Suprapubic skin (tissue), 4 donors: ENCODE data around the gene FAM163B. TPM values are rescaled to one million over a fixed set of nuclear protein-coding genes. Genes with fewer than 3 reads are reported as not detected.

Experiments used
- DNase-seq, 2 donors: peaks; one replicate each; pipeline ENCODE4 v3.0.0-alpha.2; 2019; ENCODE audit warnings: low spot score in 2 of 2
- H3K27ac ChIP-seq: fragments of 200-600 bp; sonication (generic); one replicate; pipeline ENCODE4 v1.5.1; 2019
- H3K27me3 ChIP-seq: fragments of 200-600 bp; sonication (generic); one replicate; pipeline ENCODE4 v1.5.1; 2019
- H3K36me3 ChIP-seq: fragments of 200-600 bp; sonication (generic); one replicate; pipeline ENCODE4 v1.5.1; 2019
- H3K4me1 ChIP-seq: fragments of 200-600 bp; sonication (generic); one replicate; pipeline ENCODE4 v1.5.1; 2019
- H3K4me3 ChIP-seq: fragments of 200-600 bp; sonication (generic); one replicate; pipeline ENCODE4 v1.5.1; 2019; ENCODE audit warnings: mild to moderate bottlenecking
- H3K9me3 ChIP-seq: fragments of 200-600 bp; sonication (generic); one replicate; pipeline ENCODE4 v1.5.1; 2019
- EP300 ChIP-seq: sonication (generic); formaldehyde crosslinking; IDR thresholded peaks from one replicate; pipeline ENCODE4 v1.6.1; 2017; ENCODE audit warnings: antibody characterized with exemption
- POLR2A ChIP-seq, 2 donors: fragments of 450-650 bp; IDR thresholded peaks; one replicate each; pipeline ENCODE4 v1.6.1; 2017; ENCODE audit warnings: antibody characterized with exemption in 2 of 2, mild to moderate bottlenecking in 2 of 2, moderate library complexity in 2 of 2
- POLR2AphosphoS5 ChIP-seq, 3 donors: sonication (generic); formaldehyde crosslinking; IDR thresholded peaks; one replicate each; pipeline ENCODE4 v1.6.1; 2017; ENCODE audit warnings: antibody characterized with exemption in 3 of 3
- WGBS: methylation state at CpG from one replicate; pipeline ENCODE4 v1.1.5; 2018; 5-methylcytosine and 5-hydroxymethylcytosine counted together
- total RNA-seq, 4 donors: library from RNA; depleted of rRNA; stranded (reverse); fragments of >200 nt; gene quantifications; one replicate each; pipeline ENCODE4 v1.1.0, GENCODE V29; 2016
- TF ChIP-seq, protein P1 (sequence below), 2 donors: fragments of 200-600 bp in 1 of 2; fragments of 450-650 bp in 1 of 2; sonication (generic) in 1 of 2; IDR thresholded peaks; one replicate each; pipeline ENCODE4 v1.5.1; 2016 to 2019; ENCODE audit warnings: antibody characterized with exemption in 2 of 2, mild to moderate bottlenecking in 1 of 2, moderate library complexity in 1 of 2

Gene FAM163B
- total RNA-seq, 4 donors from 2014 or later: not detected

DNA sequence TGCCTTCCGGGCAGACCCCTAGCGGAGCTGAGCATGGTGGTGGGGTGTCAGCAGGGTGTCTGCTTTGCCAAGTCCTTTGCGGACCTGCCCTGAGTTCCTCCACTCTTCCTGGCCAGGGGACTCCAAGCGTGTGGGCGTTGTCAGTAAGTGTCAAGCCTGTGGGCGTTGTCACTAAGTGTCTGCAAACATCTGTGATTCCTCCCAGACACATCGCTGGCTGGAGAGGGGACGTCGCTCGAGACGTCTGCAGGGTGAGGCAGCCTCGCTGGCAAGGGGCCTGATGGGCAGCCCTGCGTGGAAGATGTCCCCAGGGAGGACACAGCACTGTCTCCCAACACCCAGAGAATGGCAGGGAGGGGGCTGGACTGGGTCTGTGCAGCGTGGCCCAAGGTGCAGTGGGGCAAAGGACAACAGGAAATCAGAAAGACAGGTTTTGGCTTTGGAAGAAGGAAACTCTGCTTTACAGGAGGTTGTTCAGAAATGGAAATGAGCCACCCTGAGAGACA, 45.8 kb downstream of the FAM163B start:
- no peak overlapping the region for H3K4me3 ChIP-seq

DNA sequence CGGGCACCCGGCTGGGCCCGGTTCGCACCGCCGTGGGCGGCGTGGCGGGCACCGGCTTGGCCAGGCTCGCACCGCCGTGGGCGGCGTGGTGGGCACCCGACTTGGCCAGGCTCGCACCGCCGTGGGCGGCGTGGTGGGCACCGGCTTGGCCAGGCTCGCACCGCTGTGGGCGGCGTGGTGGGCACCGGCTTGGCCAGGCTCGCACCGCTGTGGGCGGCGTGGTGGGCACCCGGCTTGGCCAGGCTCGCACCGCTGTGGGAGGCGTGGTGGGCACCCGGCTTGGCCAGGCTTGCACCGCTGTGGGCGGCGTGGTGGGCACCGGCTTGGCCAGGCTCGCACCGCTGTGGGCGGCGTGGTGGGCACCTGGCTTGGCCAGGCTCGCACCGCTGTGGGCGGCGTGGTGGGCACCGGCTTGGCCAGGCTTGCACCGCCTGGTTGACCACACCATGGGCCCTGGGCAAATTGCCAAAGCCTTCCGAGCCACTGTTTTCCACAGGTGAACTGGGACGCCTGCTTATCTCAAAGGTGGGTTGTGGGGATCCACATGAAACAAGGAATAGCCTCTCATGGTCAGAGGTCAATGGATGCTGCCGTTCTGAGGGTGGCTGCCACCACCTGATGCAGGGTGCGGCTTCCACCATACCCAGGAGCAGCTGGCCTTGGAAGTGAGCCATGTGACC, 46.4 kb downstream of the FAM163B start:
- 40% methylated on average over 1 of the region's 54 CpGs for WGBS
- Histone ChIP-seq H3K36me3 (no peaks in the 10 kb centered on the region), H3K4me3 (no peak overlapping the region), H3K27ac (no peak overlapping the region), H3K27me3 (peaks cover 7% of the 10 kb centered on the region), H3K9me3 (no peaks in the 10 kb centered on the region), H3K4me1 (peaks cover 48% of the 10 kb centered on the region)
- no peak for DNase-seq
- TF ChIP-seq POLR2AphosphoS5 (IDR thresholded peaks at IDR 0.05): no peak
- no peak for TF ChIP-seq EP300
- no peak for TF ChIP-seq POLR2A (IDR thresholded peaks at IDR 0.05)
- TF ChIP-seq, protein P1, sequence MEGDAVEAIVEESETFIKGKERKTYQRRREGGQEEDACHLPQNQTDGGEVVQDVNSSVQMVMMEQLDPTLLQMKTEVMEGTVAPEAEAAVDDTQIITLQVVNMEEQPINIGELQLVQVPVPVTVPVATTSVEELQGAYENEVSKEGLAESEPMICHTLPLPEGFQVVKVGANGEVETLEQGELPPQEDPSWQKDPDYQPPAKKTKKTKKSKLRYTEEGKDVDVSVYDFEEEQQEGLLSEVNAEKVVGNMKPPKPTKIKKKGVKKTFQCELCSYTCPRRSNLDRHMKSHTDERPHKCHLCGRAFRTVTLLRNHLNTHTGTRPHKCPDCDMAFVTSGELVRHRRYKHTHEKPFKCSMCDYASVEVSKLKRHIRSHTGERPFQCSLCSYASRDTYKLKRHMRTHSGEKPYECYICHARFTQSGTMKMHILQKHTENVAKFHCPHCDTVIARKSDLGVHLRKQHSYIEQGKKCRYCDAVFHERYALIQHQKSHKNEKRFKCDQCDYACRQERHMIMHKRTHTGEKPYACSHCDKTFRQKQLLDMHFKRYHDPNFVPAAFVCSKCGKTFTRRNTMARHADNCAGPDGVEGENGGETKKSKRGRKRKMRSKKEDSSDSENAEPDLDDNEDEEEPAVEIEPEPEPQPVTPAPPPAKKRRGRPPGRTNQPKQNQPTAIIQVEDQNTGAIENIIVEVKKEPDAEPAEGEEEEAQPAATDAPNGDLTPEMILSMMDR (IDR thresholded peaks at IDR 0.05): no peak

More for the DNA sequence above, 45.8 kb downstream of the FAM163B start:
- H3K4me1 ChIP-seq: peaks cover 42% of the 10 kb centered on the region
- TF ChIP-seq POLR2AphosphoS5 (IDR thresholded peaks at IDR 0.05) (peak in 1 of 3 donors; percentile 54), POLR2A (IDR thresholded peaks at IDR 0.05) (no peak)
- H3K27ac ChIP-seq: no peak overlapping the region
- H3K9me3 ChIP-seq: no peaks in the 10 kb centered on the region
- H3K27me3 ChIP-seq: peaks cover 7% of the 10 kb centered on the region
- no peak for DNase-seq
- H3K36me3 ChIP-seq: no peaks in the 10 kb centered on the region
- WGBS: 6% methylated on average over 6 of the region's 14 CpGs

DNA sequence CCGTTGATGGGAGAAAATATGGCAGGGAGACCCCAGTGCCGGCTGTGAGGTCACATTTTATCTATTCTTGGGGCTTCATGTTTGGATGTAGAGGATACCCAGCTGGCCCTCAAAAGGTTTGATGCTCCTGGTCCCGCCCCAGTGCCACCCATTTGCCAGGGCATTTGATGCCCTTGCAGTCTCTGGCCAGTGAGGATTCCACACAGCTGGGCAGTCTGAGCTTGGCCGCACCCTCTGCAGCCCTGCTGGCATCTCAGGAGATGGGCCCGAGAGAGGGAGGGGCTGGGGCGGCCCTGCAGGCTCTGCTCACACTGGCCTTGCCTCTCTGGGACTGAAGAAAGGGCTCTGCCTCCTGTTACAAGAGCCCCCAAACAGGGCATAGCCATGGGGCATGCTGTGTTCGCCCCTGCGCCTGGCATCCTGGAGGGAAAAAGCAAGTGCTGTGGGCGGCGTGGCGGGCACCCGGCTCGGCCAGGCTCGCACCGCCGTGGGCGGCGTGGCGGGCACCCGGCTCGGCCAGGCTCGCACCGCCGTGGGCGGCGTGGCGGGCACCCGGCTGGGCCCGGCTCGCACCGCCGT, 47.1 kb downstream of the FAM163B start:
- no peak for DNase-seq
- WGBS: 100% methylated on average over 3 of the region's 32 CpGs

DNA sequence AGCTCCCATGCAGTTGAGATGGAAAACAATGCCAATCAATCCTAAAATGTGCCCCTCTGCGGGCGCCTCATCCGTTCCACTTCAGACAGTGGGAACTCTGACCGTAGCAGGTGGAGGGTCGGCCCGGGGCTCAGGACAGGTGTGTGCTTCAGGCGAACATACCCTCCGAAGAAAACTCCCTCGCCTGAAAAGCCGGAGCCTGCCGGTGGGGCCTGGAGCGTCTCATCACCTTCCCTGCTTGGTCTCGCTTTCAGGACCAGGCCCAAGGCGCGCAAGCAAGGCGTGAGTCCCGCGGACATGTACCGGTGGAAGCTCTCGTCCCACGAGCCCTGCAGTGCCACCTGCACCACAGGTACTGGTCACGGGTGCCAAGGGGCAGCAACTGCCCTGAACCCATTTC, 48.2 kb downstream of the FAM163B start:
- Histone ChIP-seq H3K4me1 (peaks cover 50% of the 10 kb centered on the region), H3K27me3 (peaks cover 7% of the 10 kb centered on the region), H3K36me3 (no peaks in the 10 kb centered on the region), H3K4me3 (no peak overlapping the region), H3K9me3 (no peaks in the 10 kb centered on the region), H3K27ac (no peak overlapping the region)
- TF ChIP-seq, protein P1 (IDR thresholded peaks at IDR 0.05): no peak
- no peak for TF ChIP-seq POLR2AphosphoS5 (IDR thresholded peaks at IDR 0.05)
- TF ChIP-seq EP300: no peak
- no peak for TF ChIP-seq POLR2A (IDR thresholded peaks at IDR 0.05)
- WGBS: 89% methylated on average over 11 of the region's 22 CpGs
- DNase-seq: no peak

More for the DNA sequence above, 47.1 kb downstream of the FAM163B start:
- Histone ChIP-seq H3K9me3 (no peaks in the 10 kb centered on the region), H3K36me3 (no peaks in the 10 kb centered on the region), H3K4me3 (no peak overlapping the region), H3K27ac (no peak overlapping the region), H3K27me3 (peaks cover 7% of the 10 kb centered on the region), H3K4me1 (peaks cover 51% of the 10 kb centered on the region)
- TF ChIP-seq POLR2AphosphoS5 (IDR thresholded peaks at IDR 0.05) (no peak), EP300 (no peak), POLR2A (IDR thresholded peaks at IDR 0.05) (no peak)
- TF ChIP-seq, protein P1 (IDR thresholded peaks at IDR 0.05): no peak

DNA sequence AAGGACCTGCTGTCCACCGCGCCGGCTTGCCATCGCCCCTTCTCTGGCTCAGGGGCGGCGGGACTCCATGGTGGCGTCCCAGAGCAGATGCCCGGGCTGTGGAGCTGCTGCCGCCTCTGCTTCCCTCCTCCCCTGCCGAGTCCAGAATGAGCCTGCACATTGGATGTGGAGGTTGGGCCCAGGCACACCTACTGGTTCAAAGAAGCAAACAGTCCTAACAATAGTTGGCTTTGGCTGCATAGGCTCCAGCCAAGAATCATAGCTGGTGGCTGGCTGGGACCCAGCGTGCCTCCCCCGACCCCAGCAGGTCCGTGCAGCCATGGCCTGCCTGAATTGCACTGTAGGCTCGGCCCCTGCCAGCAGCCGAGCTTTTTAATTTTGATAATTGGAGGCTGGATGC, 48.9 kb downstream of the FAM163B start:
- peaks cover 44% of the 10 kb centered on the region for H3K4me1 ChIP-seq
- no peak for DNase-seq
- no peak for TF ChIP-seq POLR2A (IDR thresholded peaks at IDR 0.05)
- TF ChIP-seq, protein P1 (IDR thresholded peaks at IDR 0.05): no peak
- no peak for TF ChIP-seq EP300
- 97% methylated on average over 7 of the region's 15 CpGs for WGBS
- H3K4me3 ChIP-seq: no peak overlapping the region
- no peak overlapping the region for H3K27ac ChIP-seq
- no peaks in the 10 kb centered on the region for H3K9me3 ChIP-seq
- no peaks in the 10 kb centered on the region for H3K36me3 ChIP-seq
- peaks cover 12% of the 10 kb centered on the region for H3K27me3 ChIP-seq
